Measurements from ENCODE around the gene ZRANB3. TPM values are rescaled to one million over a fixed set of nuclear protein-coding genes. Genes with fewer than 3 reads are reported as not detected.
"Not testable (repeated sequence)": the region's sequence is repeated elsewhere in the genome, so short reads cannot be mapped to it uniquely, and the experiment has no call there.

ZRANB3 gene
- total RNA-seq, 1 donor from 2014 or later: 7.2 TPM

DNA sequence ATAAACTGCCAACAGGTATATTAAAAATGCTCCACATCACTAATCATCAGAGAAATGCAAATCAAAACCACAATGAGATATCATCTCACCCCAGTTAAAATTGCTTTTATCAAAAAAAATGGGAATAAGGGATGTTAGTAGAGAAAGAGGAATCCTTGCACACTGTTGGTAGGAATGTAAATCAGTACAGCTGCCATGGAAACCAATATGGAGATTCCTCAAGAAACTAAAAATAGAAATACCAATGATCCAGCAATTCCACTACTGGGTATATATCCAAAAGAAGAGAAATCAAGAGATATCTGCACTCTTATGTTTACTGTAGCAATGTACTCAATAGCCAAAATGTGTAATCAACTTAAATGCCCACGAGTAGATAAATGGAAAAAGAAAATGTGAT, 40.6 kb downstream of the ZRANB3 start:
- no peak for DNase-seq (ENCODE audit: low spot score)

DNA sequence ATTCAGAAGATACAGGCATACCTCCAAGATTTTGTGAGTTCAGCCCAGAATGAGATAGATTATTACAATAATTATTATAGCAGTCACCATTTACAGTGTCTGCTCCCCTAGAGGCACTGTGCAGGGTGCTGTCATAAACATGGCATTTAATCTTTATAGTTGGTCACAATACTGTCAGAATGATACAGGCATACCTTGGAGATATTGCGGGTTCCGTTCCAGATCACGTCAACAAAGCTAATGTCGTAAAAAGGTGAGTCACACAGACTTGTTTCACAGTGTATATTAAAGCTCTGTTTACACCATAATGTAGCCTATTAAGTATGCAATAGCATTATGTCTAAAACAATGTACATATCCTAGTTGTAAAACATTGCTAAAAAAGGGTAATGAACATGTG, 45.6 kb downstream of the ZRANB3 start:
- no peak for DNase-seq (ENCODE audit: low spot score)

DNA sequence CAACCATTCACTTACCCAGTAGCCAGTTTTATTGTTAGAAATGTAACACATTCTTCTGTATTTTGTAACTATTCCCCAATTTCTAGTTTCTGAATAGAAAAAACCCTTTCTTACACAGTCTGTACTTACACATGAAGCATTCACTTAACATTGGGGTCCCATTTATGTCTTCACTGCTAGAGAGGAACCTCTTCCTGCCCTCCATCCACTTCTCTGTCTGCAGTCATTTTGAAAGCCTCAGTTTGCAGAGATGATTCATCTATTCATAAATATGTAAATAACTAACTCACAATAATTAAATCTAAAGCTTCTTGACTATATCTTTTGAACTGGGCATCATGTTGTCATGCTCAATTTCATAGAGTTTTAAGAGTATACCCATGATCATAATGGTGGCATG, 55.9 kb downstream of the ZRANB3 start:
- no peak for DNase-seq (ENCODE audit: low spot score)

DNA sequence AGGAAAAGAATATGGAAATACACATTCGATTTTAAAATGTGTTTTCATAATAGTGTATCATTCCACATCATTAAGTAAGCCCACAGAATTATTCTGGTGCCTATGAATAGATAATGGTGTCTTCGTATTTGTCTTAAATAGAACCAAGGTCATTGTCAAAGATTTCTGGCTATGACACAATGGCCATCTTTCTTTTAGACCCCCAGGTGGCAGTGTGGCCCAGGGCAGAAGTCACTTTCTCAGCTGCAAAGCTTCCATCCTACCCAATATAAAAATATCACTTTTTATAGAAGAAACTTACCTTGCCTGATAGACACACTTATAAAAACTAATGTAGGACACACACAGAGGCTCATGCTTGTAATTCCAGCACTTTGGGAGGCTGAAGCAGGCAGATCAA, 57.5 kb downstream of the ZRANB3 start:
- no peak for DNase-seq (ENCODE audit: low spot score)

DNA sequence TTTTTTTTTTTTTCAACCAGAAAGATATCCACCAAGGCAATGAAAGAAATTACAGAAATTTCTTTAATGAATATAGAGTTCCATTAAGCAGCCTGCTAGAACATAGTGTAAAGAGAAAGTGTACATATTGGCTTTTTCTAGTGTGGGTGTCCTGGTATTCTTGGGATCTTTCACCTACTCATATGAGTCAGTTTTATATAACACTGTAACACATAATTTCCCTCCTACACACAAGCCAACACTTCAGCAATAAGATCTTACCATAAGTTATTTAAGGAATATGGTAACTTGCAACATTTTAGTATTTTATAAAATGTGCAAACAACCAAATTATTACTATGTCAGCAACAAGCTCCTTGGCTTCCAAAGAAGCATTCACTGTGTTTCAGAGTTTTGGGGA, 59.9 kb downstream of the ZRANB3 start:
- DNase-seq (ENCODE audit: low spot score): no peak

DNA sequence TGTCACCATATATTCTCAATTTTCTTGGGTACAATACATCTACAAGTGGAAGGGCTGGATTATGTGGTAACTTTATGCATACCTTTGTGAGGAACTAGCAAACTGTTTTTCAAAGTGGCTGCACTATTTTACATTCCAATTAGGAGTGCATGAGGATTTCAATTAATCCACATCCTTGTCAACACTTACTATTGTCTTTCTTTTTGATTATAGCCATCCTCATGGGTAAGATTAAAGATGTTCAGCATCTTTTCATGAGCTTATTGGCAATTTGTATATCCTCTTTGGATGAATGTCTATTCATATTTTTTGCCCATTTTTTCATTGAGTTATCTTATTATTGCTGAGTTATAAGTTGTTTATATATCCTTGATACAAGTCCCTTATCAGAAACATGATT, 73.7 kb downstream of the ZRANB3 start:
- no peak for DNase-seq (ENCODE audit: low spot score)

DNA sequence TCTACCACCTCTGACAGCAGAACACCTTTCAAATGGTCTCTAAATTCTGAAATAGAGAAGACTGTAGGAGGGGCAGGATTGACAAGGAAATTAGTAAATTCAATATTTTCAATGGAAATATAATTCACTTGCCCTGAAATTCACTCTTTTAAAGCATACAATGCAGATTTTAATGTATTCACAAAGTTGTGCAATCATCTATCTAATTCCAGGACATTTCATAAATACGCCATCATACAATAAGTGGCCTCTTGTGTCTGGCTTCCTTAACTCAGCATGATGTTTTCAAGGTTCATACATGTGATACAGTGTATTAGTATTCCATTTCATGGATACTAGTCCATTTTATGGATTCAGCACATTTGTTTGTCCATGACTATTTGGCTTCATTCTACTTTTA, 74.2 kb downstream of the ZRANB3 start:
- no peak for DNase-seq (ENCODE audit: low spot score)

DNA sequence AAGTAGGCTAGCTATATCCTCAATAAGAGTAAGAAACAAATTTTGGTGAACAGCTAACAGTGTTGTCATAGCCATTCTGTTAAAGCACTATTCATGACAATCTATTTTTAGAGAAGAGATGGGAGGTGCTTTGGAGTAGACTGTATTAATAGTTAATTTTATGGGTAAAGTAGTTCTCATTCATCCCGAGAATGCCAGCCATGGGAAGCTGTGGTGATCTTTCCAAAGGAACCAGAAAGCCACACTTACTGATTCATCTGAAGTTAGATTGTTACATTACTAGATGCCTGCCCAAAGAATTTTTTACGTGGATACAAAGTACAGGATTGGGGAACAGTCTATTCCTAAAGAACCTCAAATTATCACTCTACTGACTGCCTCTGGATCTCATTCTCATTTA, 74.6 kb downstream of the ZRANB3 start:
- no peak for DNase-seq (ENCODE audit: low spot score)

DNA sequence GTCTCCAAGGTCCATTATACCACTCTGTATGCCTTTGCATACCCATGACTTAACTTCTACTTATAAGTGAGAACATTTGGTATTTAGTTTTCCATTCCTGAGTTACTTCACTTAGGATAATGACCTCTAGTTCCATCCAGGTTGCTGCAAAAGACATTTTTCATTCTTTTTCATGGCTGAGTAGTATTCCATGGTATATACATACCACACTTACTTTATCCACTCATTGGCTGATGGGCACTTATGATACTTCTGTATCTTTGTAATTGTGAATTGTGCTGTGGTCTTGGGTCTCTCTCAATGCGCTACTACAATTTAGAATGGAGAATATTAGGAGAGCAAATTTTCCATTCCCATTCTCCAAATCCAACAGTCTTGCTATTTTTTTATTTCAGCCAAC, 76.4 kb downstream of the ZRANB3 start:
- no peak for DNase-seq (ENCODE audit: low spot score)

DNA sequence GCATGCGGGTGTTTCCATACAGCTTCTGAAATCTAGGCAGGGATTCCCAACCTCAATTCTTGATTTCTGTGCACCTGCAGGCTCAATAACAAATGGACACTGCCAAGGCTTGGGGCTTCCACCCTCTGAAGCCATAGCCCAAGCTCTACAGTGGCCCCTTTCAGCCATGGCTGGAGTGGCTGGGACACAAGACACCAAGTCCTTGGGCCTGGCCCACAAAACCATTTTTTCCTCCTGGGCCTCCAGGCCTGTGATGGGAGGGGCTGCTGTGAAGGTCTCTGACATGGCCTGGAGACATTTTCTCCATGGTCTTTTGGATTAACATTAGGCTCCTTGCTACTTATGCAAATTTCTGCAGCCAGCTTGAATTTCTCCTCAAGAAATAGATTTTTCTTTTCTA, 78.0 kb downstream of the ZRANB3 start:
- not testable (repeated sequence) for DNase-seq (ENCODE audit: low spot score)

DNA sequence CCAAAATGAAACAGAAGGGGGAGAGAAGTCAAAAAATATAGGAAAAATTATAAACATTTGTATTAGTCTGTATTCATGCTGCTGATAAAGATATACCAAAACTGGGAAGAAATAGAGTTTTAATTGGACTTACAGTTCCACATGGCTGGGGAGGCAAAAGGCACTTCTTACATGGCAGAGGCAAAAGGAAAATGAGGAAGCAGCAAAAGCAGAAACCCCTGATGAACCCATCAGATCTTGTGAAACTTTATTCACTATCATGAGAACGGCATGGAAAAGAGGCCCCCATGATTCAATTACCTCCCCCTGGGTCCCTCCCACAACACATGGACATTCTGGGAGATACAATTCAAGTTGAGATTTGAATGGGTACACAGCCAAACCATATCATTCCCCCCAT, 79.1 kb downstream of the ZRANB3 start:
- DNase-seq (ENCODE audit: low spot score): no peak

DNA sequence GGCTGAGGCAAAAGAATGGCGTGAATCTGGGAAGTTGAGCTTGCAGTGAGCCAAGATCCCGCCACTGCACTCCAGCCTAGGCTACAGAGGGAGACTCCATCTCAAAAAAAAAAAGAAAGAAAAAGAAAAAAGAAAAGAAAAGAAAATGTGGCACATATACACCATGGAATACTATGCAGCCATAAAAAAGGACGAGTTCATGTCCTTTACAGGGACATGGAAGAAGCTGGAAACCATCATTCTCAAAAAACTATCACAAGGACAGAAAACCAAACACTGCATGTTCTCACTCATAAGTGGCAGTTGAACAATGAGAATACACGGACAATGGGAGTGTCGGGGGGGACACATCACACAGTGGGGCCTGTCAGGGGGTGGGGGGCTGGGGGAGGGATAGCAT, 88.0 kb downstream of the ZRANB3 start:
- not testable (repeated sequence) for DNase-seq (ENCODE audit: low spot score)

DNA sequence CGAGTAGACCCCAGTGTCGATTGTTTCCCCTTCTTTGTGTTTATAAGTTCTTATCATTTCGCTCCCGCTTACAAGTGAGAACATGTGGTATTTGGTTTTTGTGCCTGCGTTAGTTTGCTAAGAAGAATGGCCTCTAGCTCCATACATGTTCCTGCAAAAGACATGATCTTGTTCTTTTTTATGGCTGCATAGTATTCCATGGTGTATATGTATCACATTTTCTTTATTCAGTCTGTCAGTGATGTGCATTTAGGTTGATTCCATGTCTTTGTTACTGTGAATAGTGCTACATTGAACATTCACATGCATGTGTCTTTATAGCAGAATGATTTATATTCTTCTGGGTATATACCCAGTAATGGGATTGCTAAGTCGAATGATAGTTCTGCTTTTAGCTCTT, 95.9 kb downstream of the ZRANB3 start:
- DNase-seq (ENCODE audit: low spot score): not testable (repeated sequence)

DNA sequence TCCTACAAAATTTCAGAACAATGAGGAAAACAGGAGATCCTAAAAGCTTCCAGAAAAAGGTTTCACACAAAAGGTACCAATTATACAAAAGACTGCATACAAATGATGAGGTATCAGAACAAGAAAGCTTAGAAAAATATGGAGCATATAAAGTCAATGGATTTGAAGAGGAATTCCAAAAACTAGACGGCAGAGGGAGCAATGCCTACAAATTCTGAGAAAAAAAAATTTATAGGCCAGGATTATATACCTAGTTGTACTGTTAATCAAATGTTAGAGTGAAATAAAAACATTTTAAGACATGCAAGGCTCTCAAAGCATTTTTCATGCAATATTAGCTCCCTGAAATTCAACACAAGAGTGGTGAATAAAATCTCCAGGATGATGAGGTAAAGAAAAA, 106.2 kb downstream of the ZRANB3 start:
- DNase-seq (ENCODE audit: low spot score): no peak

DNA sequence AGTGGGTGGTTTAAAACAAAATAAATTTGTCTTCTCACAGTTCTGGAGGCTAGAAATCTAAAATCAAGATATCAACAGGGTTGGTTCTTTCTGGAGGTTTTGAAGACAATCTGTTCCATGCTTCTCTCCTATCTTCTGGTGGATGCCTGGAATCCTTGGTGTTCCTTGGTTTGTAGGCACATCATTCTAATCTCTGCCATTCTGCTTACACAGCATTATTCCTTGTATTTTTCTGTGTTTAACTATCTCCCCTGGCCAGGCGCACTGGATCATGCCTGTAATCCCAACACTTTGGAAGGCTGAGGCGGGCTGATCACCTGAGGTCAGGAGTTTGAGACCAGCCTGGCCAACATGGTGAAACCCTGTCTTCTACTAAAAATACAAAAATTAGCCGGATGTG, 108.1 kb downstream of the ZRANB3 start:
- DNase-seq (ENCODE audit: low spot score): no peak

DNA sequence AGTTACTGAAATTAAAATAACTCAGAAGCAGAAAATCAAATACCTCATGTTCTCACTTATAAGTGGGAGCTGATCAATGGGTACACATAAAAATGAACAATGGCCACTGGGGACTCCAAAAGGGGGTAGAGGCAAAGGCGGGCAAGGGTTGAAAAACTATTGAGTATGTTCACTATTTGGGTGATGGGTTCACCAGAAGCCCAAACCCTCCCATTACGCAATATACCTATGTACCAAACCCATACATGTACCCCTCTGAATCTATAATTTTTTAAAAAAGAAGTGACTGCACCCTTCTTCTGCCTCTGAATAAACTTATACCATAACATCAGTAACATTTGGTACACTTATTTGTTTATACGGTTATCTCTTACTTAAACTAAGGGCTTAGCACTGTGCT, 119.4 kb downstream of the ZRANB3 start:
- DNase-seq (ENCODE audit: low spot score): no peak

DNA sequence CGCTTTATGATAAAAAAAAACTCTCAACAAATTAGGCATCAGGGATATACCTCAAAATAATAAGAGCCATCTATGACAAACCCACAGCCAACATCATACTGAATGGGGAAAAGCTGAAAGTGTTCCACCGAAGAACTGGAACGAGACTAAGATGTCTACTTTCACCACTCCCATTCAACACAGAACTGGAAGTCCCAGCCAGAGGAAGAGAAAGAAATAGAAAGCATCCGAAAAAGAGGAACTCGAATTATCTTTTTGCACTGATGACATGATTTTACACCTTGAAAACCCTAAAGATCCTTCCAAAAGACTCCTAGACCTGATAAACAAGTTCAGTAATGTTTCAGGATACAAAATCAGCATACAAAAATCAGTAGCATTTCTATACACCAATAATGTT, 121.6 kb downstream of the ZRANB3 start:
- no peak for DNase-seq (ENCODE audit: low spot score)

DNA sequence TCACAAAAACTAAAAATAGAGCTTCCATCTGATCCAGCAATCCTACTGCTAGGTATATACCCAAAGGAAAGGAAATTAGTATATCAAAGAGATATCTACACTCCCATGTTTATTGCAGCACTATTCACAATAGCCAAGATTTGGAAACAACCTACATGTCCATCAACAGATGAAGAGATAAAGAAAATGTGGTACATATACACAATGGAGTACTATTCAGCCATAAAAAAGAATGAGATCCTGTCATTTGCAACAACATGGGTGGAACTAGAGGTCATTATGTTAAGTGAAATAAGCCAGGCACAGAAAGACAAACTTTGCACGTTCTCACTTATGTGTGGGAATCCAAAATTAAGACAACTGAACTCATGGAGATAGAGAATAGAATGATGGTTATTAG, 134.8 kb downstream of the ZRANB3 start:
- DNase-seq (ENCODE audit: low spot score): not testable (repeated sequence)

DNA sequence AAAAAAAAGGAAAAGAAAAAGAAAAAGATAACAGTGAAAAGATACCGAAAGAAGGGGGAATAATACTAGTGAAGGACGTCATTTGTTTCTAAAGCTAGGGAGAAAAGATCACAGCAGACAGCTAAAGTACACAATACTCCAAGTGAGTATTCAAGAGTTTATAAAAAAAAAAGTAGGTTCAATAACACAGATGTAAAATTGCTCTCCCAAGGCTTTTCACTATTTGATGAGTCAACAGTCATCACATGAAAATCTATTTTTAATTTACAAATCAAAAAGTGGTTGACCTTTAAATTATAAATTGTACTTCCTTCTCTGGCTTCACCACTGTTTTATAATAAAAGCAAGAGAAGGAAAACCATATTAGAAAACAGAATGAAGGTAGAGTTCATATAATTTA, 144.0 kb downstream of the ZRANB3 start:
- no peak for DNase-seq (ENCODE audit: low spot score)

DNA sequence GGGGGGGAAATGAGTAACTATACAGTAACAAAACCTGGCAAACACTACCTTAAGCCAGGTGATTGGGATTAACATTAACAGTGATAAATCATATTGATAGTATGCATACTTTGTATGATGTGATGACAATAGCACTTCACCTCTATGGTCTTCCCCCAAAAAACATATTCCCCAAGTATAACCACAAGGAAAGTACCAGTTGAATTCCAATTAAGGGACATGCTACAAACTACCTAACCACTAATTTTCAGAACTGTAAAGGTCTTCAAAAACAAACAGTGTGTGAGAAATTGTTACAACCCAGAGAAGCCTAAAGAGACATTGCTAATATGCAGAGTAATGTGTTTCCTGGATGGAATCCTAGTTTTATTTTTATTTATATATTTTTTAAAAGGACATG, 152.4 kb downstream of the ZRANB3 start:
- DNase-seq (ENCODE audit: low spot score): no peak

DNA sequence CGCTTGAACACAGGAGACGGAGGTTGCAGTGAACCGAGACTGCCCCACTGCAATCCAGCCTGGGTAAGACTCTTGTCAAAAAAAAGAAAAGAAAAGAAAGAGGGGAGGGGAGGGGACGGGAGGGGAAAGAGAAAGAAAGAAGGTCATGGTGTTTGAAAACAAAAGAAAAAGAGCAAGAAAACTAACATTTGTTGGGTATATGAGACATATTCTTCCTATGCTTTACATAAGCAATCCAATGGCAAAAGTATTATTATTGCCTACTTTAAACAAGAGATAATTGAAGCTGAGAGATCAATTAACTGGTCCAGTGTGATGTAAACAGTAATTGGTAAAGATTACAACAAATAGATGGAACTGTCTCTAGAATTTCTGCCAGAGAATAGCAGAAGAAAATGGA, 157.3 kb downstream of the ZRANB3 start:
- no peak for DNase-seq (ENCODE audit: low spot score)

DNA sequence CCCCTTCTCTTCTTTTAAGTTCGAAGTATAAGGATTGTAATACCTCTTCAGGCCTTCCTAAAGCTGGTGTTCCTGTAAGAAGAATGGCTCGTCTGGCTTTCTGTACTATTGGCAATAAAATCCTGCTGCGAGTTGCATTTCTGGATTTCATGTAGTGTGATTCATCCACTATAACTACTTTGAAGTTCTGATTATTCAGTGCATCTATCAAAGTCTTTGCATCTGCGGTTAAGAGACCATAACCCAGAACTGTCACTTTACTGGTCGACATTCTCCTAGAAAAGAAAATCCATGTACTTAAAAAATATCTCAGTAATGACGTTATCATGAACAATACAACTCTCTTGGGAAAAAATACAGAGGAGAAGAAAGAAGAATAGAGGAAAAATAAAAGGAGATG, 181.1 kb downstream of the ZRANB3 start:
- DNase-seq (ENCODE audit: low spot score): peak; percentile 80

DNA sequence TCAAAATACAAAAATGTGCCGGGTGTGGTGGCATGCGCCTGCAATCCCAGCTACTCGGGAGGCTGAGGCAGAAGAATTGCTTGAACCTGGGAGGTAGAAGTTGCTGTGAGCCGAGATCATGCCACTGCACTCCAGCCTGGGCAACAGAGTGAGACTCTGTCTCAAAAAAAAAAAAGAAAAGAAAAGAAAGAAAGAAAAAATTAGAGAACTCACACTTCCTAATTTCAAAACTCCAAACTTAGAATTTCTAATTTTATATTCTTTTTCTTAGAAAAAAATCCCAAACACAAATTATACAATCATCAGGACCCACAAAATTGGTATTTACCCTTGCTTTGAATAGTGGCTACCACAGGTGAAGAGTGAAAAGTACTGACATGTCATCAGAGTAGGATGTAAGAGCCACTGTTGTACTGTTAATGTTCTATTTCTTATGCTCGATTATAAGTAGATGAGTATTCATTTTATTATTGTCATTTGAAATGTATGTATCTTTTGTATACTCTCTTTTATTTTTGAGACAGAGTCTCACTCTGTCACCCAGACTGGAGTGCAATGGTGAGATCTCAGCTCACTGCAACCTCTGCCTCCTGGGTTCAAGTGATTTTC, 182.8 kb downstream of the ZRANB3 start:
- DNase-seq (ENCODE audit: low spot score): not testable (repeated sequence)

DNA sequence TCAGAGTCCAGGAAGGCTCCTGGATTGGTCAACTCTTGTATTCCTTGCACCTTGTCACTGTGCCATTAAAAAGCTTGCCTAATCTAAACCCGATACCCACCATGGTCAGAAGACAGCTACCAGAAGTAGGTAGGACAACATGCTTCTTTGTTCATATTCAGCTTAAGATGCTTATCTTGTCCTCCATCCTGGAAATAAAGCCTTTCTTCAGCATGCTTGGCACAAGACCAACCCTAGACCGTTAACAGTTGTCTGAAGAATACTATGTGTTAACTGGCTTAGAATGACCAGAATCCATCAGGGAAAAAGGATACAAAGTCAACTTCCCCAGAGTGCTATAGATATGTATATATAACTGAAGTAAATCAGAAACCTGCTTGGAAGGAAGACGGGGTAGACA, 193.9 kb downstream of the ZRANB3 start:
- DNase-seq (ENCODE audit: low spot score): no peak

All from umbilical cord (tissue), 2 donors.